ENCODE data around the gene LRIT1. TPM values are rescaled to one million over a fixed set of nuclear protein-coding genes. Genes with fewer than 3 reads are reported as not detected.

The LRIT1 gene
- polyA plus RNA-seq, 1 donor (not counting 4 experiments of a cell fraction or from before 2014, with no cell fraction given) = not detected

DNA sequence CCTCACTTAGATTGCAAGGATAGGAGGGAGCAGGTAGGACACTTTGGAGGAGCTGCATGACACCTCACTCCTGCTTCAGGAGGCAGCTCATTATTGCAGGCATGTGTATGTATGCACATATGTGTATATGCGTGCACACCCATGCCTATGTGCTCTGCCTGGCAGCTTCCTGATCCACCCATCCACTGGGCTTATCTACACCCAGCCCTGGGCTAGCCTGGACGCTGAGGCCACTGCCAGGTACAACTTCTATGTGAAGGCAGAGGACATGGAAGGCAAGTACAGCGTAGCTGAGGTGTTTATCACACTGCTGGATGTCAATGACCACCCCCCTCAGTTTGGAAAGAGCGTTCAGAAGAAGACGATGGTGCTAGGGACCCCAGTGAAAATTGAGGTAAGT, 29.3 kb downstream of the LRIT1 start:
- Histone ChIP-seq H3K79me2 (ENCODE audit: control insufficient read depth, insufficient read depth, low read length) (no peaks in the 10 kb centered on the region), H3K4me3 (ENCODE audit: control insufficient read depth in 2 of 3, extremely low read depth in 1 of 3, insufficient read depth in 2 of 3, low read depth in 1 of 3, low read length in 3 of 3) (no peak overlapping the region), H2AFZ (ENCODE audit: control insufficient read depth, low read length) (no peak overlapping the region), H3K27ac (ENCODE audit: control insufficient read depth, insufficient read depth, low read length) (no peak overlapping the region), H4K20me1 (ENCODE audit: control insufficient read depth, extremely low read depth, insufficient read depth, low read length) (no peaks in the 10 kb centered on the region), H3K4me2 (ENCODE audit: control insufficient read depth, extremely low read depth, insufficient read depth, low read depth, low read length) (no peak overlapping the region), H3K4me1 (ENCODE audit: control insufficient read depth, extremely low read depth, insufficient read depth, low read length) (no peaks in the 10 kb centered on the region), H3K9me1 (ENCODE audit: control insufficient read depth, extremely low read depth, insufficient read depth, low read length) (no peaks in the 10 kb centered on the region), H3K36me3 (ENCODE audit: control insufficient read depth in 2 of 2, extremely low read depth in 1 of 2, insufficient read depth in 2 of 2, low read length in 2 of 2) (no peaks in the 10 kb centered on the region), H3K9ac (ENCODE audit: control insufficient read depth, extremely low read depth, insufficient read depth, low read length) (no peak overlapping the region), H3K9me3 (ENCODE audit: control insufficient read depth, low read depth, low read length) (no peaks in the 10 kb centered on the region), H3K27me3 (ENCODE audit: control insufficient read depth, extremely low read depth, insufficient read depth, low read length) (no peaks in the 10 kb centered on the region)
- DNase-seq (ENCODE audit: low read depth, low spot score) (no peak), FAIRE-seq (no peak)
- dilution Hi-C loops (cut with MboI; ENCODE audit: extremely low pct_ligation_motif_present, low sequenced_read_pairs) = no loop called here
- TF ChIP-seq, protein P1, sequence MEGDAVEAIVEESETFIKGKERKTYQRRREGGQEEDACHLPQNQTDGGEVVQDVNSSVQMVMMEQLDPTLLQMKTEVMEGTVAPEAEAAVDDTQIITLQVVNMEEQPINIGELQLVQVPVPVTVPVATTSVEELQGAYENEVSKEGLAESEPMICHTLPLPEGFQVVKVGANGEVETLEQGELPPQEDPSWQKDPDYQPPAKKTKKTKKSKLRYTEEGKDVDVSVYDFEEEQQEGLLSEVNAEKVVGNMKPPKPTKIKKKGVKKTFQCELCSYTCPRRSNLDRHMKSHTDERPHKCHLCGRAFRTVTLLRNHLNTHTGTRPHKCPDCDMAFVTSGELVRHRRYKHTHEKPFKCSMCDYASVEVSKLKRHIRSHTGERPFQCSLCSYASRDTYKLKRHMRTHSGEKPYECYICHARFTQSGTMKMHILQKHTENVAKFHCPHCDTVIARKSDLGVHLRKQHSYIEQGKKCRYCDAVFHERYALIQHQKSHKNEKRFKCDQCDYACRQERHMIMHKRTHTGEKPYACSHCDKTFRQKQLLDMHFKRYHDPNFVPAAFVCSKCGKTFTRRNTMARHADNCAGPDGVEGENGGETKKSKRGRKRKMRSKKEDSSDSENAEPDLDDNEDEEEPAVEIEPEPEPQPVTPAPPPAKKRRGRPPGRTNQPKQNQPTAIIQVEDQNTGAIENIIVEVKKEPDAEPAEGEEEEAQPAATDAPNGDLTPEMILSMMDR (optimal IDR thresholded peaks at IDR 0.05 in 1 of 3, IDR thresholded peaks at IDR 0.05 in 1 of 3, conservative IDR thresholded peaks at IDR 0.05 in 1 of 3; ENCODE audit: extremely low read depth in 1 of 3, insufficient read depth in 2 of 3, low read length in 3 of 3) = no peak
- no peak for TF ChIP-seq EZH2 (IDR thresholded peaks at IDR 0.05; ENCODE audit: low read length)

DNA sequence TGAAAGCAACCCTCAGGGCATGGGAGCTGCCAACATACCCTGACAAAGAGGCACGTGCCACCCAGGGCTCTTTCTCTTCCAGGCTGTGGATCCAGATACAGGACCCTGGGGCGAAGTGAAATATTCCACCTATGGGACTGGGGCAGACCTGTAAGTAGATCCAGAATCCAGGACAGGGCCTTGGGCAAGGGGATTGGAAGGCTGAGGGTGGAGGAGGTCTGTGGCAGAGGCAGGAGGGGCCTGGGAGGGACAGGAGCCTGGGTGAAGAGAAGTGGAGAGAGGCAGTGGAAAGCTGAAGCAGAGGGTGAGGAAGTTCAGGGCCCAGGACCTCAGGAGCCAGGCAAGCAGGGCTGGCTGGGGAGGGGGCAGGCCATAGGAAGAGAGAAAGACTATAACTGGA, 29.8 kb downstream of the LRIT1 start:
- Histone ChIP-seq H4K20me1 (ENCODE audit: control insufficient read depth, extremely low read depth, insufficient read depth, low read length) (no peaks in the 10 kb centered on the region), H3K9me3 (ENCODE audit: control insufficient read depth, low read depth, low read length) (no peaks in the 10 kb centered on the region), H3K9ac (ENCODE audit: control insufficient read depth, extremely low read depth, insufficient read depth, low read length) (no peak overlapping the region), H3K27me3 (ENCODE audit: control insufficient read depth, extremely low read depth, insufficient read depth, low read length) (no peaks in the 10 kb centered on the region), H3K4me3 (ENCODE audit: control insufficient read depth in 2 of 3, extremely low read depth in 1 of 3, insufficient read depth in 2 of 3, low read depth in 1 of 3, low read length in 3 of 3) (no peak overlapping the region), H3K79me2 (ENCODE audit: control insufficient read depth, insufficient read depth, low read length) (no peaks in the 10 kb centered on the region), H3K4me1 (ENCODE audit: control insufficient read depth, extremely low read depth, insufficient read depth, low read length) (no peaks in the 10 kb centered on the region), H3K4me2 (ENCODE audit: control insufficient read depth, extremely low read depth, insufficient read depth, low read depth, low read length) (no peak overlapping the region), H3K9me1 (ENCODE audit: control insufficient read depth, extremely low read depth, insufficient read depth, low read length) (no peaks in the 10 kb centered on the region), H2AFZ (ENCODE audit: control insufficient read depth, low read length) (no peak overlapping the region), H3K36me3 (ENCODE audit: control insufficient read depth in 2 of 2, extremely low read depth in 1 of 2, insufficient read depth in 2 of 2, low read length in 2 of 2) (no peaks in the 10 kb centered on the region), H3K27ac (ENCODE audit: control insufficient read depth, insufficient read depth, low read length) (no peak overlapping the region)
- no peak for TF ChIP-seq EZH2 (IDR thresholded peaks at IDR 0.05; ENCODE audit: low read length)
- TF ChIP-seq, protein P1 (optimal IDR thresholded peaks at IDR 0.05 in 1 of 3, IDR thresholded peaks at IDR 0.05 in 1 of 3, conservative IDR thresholded peaks at IDR 0.05 in 1 of 3; ENCODE audit: extremely low read depth in 1 of 3, insufficient read depth in 2 of 3, low read length in 3 of 3) = no peak
- no peak for FAIRE-seq
- DNase-seq (ENCODE audit: low read depth, low spot score) = no peak
- dilution Hi-C loops (cut with MboI; ENCODE audit: extremely low pct_ligation_motif_present, low sequenced_read_pairs) = no loop called here
